Smooth muscle cell (in vitro differentiated cells): ENCODE data around the gene LRBA. TPM values are rescaled to one million over a fixed set of nuclear protein-coding genes. Genes with fewer than 3 reads are reported as not detected.

ENCODE experiments used
- DNase-seq: peaks from one replicate; lab custom pipeline; 2025; ENCODE audit not compliant: unreplicated experiment; lab: John Stamatoyannopoulos, UW
- H2AFZ ChIP-seq: fragments of 200-600 bp; sonication (generic); 2 replicates; pipeline ENCODE4 v1.6.0; 2016; ENCODE audit warnings: antibody characterized with exemption, low read depth, mild to moderate bottlenecking
- H3F3A ChIP-seq: fragments of 200-600 bp; sonication (generic); 2 replicates; pipeline ENCODE4 v1.6.0; 2017; ENCODE audit warnings: antibody characterized with exemption, low read depth
- H3K27ac ChIP-seq: fragments of 200-600 bp; sonication (generic); 2 replicates; pipeline ENCODE4 v1.5.1; 2016; ENCODE audit warnings: low read depth, mild to moderate bottlenecking
- H3K27me3 ChIP-seq: fragments of 200-600 bp; sonication (generic); 2 replicates; pipeline ENCODE4 v1.6.1; 2016; ENCODE audit warnings: low read depth, mild to moderate bottlenecking
- H3K36me3 ChIP-seq: fragments of 200-600 bp; sonication (generic); 2 replicates; pipeline ENCODE4 v1.5.1; 2016; ENCODE audit warnings: low read depth
- H3K4me1 ChIP-seq: fragments of 200-600 bp; sonication (generic); 2 replicates; pipeline ENCODE4 v1.5.1; 2016; ENCODE audit warnings: low read depth
- H3K4me2 ChIP-seq: fragments of 200-600 bp; sonication (generic); 2 replicates; pipeline ENCODE4 v1.6.0; 2016; ENCODE audit warnings: mild to moderate bottlenecking
- H3K4me3 ChIP-seq: fragments of 200-600 bp; sonication (generic); 2 replicates; pipeline ENCODE4 v1.5.1; 2016; ENCODE audit warnings: mild to moderate bottlenecking
- H3K79me2 ChIP-seq: fragments of 200-600 bp; sonication (generic); 2 replicates; pipeline ENCODE4 v1.6.0; 2016; ENCODE audit warnings: low read depth, mild to moderate bottlenecking
- H3K9ac ChIP-seq: fragments of 200-600 bp; sonication (generic); 2 replicates; pipeline ENCODE4 v1.6.0; 2016; ENCODE audit warnings: low read depth
- H3K9me3 ChIP-seq: fragments of 200-600 bp; sonication (generic); replicated peaks from 2 replicates; pipeline ENCODE4 v1.5.1; 2016; ENCODE audit warnings: low read depth
- H4K20me1 ChIP-seq: fragments of 200-600 bp; sonication (generic); 2 replicates; pipeline ENCODE4 v1.6.0; 2016; ENCODE audit warnings: low read depth
- CTCF ChIP-seq: fragments of 200-600 bp; sonication (generic); IDR thresholded peaks from 2 replicates; pipeline ENCODE4 v1.5.1; 2017; ENCODE audit warnings: borderline replicate concordance, mild to moderate bottlenecking, antibody characterized with exemption; ENCODE audit not compliant: insufficient read depth, poor library complexity, severe bottlenecking
- WGBS: methylation state at CpG from one replicate; pipeline ENCODE4 v1.1.7; 2016; ENCODE audit warnings: low lambda C conversion rate; 5-methylcytosine and 5-hydroxymethylcytosine counted together
- polyA plus RNA-seq: library from polyadenylated mRNA; unstranded; fragments of >200 nt; fragmentation: Nextera tagmentation; extraction: Ambion mirVana; gene quantifications from 2 replicates; pipeline ENCODE4 v1.2.1, GENCODE V29; 2016
- total RNA-seq: library from RNA; depleted of rRNA; stranded (reverse); fragments of >200 nt; gene quantifications from 2 replicates; pipeline ENCODE4 v1.2.3, GENCODE V29; 2014

Gene LRBA
- total and polyA plus RNA-seq, 2 experiments from 2014 or later = 1.6 to 26.2 TPM

- no peaks in the 10 kb centered on the region for H3K36me3 ChIP-seq
- H3K27me3 ChIP-seq = no peaks in the 10 kb centered on the region
- no peaks in the 10 kb centered on the region for H3K9me3 ChIP-seq
- H3K4me3 ChIP-seq = no peak overlapping the region
- H3K9ac ChIP-seq = peak overlapping the region; percentile 77
- no peak for TF ChIP-seq CTCF
- H3K4me1 ChIP-seq = peaks cover 26% of the 10 kb centered on the region
- 18% methylated on average over 1 of the region's 1 CpG for WGBS
- no peak overlapping the region for H2AFZ ChIP-seq
- peaks cover 12% of the 10 kb centered on the region for H3F3A ChIP-seq
- peak overlapping the region; percentile 92 for H3K27ac ChIP-seq
- no peaks in the 10 kb centered on the region for H4K20me1 ChIP-seq
- H3K79me2 ChIP-seq = no peaks in the 10 kb centered on the region
- peak overlapping the region; percentile 72 for H3K4me2 ChIP-seq
- DNase-seq = no peak
Measured at GRCh38 chr4:150283689-150284088, 731.4 kb downstream of the LRBA start.

DNA sequence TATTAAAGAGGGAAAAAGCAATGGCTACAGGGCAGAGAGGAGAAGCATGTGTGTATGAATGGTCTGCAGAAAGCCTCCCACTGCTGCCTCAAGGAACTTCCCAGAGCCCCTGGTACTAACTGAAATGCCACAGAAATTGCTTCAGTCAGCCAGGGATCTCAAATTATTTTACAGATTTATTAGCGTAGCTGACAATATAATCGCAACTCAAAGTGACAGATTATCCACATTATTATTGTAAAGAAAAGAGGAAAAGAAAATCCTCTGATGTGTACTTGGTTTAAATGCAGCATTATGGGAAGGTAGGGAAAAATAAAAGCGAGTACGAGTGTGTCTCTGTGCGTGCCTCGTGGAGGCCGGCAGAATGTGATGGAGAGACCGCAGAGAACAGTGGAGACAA is 734.1 kb downstream of the LRBA start:
- no peaks in the 10 kb centered on the region for H3K79me2 ChIP-seq
- no peak overlapping the region for H3K4me3 ChIP-seq
- no peak for DNase-seq
- no peak overlapping the region for H2AFZ ChIP-seq
- H4K20me1 ChIP-seq = no peaks in the 10 kb centered on the region
- peaks cover 26% of the 10 kb centered on the region for H3K4me1 ChIP-seq
- no peak for TF ChIP-seq CTCF
- WGBS = 92% methylated on average over 8 of the region's 8 CpGs
- no peaks in the 10 kb centered on the region for H3K9me3 ChIP-seq
- H3K27ac ChIP-seq = peak overlapping the region; percentile 86
- peaks cover 12% of the 10 kb centered on the region for H3F3A ChIP-seq
- H3K36me3 ChIP-seq = no peaks in the 10 kb centered on the region
- H3K9ac ChIP-seq = peak overlapping the region; percentile 62
- no peaks in the 10 kb centered on the region for H3K27me3 ChIP-seq
- H3K4me2 ChIP-seq = peak overlapping the region; percentile 69

GRCh38 chr4:150280081-150280895 is 734.8 kb downstream of the LRBA start:
- peak overlapping the region; percentile 62 for H3K9ac ChIP-seq
- 26% methylated on average over 9 of the region's 9 CpGs for WGBS

More at GRCh38 chr4:150280081-150280895, 734.8 kb downstream of the LRBA start:
- no peak for TF ChIP-seq CTCF
- Histone ChIP-seq H3K79me2 (no peaks in the 10 kb centered on the region), H2AFZ (no peak overlapping the region), H3K27me3 (no peaks in the 10 kb centered on the region), H4K20me1 (no peaks in the 10 kb centered on the region), H3K4me2 (peak overlapping the region; percentile 69), H3K27ac (peak overlapping the region; percentile 86), H3K36me3 (no peaks in the 10 kb centered on the region), H3K4me1 (peaks cover 26% of the 10 kb centered on the region), H3K4me3 (no peak overlapping the region), H3F3A (peaks cover 12% of the 10 kb centered on the region), H3K9me3 (no peaks in the 10 kb centered on the region)
- no peak for DNase-seq
